ENCODE measurements around the gene MAGI2.

DNA sequence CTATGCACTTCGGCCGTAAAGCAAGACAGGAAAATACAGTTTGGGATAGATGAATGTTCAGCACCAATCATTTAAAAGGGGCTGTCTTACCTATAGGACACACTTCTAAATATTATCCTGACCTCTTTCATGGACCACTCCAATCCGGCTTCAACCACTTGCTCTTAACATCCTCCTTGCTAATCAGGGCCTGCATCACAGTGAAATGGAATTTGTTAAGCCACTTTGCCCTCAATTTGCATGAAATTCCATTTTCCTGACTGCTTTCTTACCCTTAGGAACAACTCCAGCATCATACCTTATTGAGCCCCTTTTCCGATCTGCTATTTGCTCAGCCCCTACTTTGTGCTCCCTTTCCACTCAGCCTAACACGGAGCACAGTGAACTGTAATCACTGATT lies 987.6 kb downstream of the MAGI2 start:
- TF ChIP-seq EZH2phosphoT487 (IDR thresholded peaks at IDR 0.05; ENCODE audit: insufficient read depth, low read depth) (no peak), EZH2 (IDR thresholded peaks at IDR 0.05; ENCODE audit: insufficient read depth, poor library complexity, severe bottlenecking) (no peak)
